GM12801 (cell line): ENCODE results near the gene PSMD11.

Source experiments
- TF ChIP-seq, protein P1 (sequence below): IDR thresholded peaks from one replicate; pipeline ENCODE4 v1.5.1; 2011; ENCODE audit warnings: control low read depth; ENCODE audit not compliant: insufficient read length; ENCODE audit errors: extremely low read depth

PSMD11 gene

GRCh38 chr17:32513579-32513978, 69.3 kb downstream of the PSMD11 start:
- TF ChIP-seq, protein P1, sequence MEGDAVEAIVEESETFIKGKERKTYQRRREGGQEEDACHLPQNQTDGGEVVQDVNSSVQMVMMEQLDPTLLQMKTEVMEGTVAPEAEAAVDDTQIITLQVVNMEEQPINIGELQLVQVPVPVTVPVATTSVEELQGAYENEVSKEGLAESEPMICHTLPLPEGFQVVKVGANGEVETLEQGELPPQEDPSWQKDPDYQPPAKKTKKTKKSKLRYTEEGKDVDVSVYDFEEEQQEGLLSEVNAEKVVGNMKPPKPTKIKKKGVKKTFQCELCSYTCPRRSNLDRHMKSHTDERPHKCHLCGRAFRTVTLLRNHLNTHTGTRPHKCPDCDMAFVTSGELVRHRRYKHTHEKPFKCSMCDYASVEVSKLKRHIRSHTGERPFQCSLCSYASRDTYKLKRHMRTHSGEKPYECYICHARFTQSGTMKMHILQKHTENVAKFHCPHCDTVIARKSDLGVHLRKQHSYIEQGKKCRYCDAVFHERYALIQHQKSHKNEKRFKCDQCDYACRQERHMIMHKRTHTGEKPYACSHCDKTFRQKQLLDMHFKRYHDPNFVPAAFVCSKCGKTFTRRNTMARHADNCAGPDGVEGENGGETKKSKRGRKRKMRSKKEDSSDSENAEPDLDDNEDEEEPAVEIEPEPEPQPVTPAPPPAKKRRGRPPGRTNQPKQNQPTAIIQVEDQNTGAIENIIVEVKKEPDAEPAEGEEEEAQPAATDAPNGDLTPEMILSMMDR: no peak

DNA sequence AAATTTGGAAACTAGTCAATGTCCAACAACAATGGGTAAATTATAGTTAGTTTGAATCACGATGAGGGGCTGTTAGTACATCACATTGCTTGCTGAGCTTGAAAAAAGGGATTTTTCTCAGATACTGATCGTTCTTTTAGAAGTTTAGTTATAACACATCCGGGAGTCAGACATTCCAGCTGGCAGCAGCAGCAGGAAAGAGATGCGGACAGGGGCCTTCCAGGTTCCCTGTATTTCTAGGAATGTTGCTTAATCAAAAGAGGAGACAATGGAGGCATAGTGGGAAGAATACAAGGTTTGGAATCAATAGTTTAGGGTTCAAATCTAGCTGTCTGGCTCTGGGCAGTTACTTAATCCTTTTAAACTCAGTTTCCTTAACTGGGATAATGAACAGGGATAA, 70.3 kb downstream of the PSMD11 start:
- TF ChIP-seq, protein P1: no peak

DNA sequence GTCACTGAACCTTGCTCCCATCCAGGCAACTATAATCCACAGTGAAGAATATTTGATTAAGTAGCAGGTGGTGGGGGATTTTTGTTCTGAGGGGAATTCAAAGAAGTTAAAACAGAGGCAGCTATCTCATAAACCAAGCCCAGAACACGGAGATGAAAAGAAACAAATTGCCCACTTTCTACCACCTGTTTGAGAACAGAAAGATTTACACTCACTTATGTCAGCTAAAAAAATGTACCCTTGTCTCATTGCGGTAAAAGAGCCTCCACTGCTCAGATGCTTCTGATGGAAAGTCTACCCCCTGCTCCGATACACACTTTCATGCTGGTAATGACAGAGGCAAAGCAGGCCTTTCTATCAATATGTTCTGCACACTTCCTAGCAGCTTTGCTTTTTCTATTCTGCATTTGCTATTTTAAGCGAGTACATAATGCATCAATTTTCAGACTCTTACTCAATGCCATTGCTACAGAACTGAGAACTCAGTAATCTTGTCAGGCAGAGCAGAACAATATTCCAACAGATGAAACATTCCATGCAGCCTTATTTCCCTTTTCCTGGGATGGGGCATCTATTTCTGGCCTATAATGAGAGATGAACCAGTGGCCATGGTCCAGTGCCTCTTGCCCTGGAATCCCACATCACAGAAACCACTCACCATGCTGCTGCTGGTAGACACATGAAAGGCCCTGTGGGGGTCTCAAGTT, 71.5 kb downstream of the PSMD11 start:
- TF ChIP-seq, protein P1: no peak

- TF ChIP-seq, protein P1: no peak
These were observed 72.1 kb downstream of the PSMD11 start for GRCh38 chr17:32516450-32516849.

- TF ChIP-seq, protein P1: no peak
These were observed 72.8 kb downstream of the PSMD11 start for GRCh38 chr17:32516940-32517701.

- TF ChIP-seq, protein P1: no peak
These were observed 73.7 kb downstream of the PSMD11 start for GRCh38 chr17:32517982-32518381.

DNA sequence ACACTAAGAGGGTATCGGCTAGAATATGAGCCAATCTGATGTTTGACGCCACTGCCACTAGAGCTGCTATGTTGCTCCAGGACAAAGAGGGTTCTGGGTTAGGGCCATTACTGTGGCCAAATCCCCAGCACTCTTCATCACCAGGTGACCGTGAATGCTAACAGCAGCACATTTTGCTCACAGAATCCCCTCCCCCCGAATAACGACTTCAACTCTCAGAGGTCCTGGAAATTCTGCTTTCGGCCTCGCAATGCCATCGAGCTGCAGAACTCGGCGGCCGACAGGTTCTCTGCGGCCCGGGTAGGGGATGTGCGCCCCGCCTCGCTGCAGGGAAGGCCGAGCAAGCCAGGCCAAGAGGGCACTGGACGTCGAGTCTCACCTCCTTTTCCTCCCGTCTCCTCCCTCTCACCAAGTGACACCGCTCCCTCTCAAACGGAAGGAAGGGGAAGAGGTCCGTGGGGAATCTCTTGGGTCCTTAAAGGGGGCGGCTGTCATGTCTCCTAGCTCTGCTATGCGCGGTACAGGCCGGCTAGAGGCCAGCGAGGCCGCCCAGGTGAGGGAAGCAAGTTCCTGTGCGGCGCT, 74.4 kb downstream of the PSMD11 start:
- TF ChIP-seq, protein P1: no peak
